GM19035 (cell line): ENCODE data around the gene SDHAF2.
"Not testable (repeated sequence)": the region's sequence is repeated elsewhere in the genome, so short reads cannot be mapped to it uniquely, and the experiment has no call there.

ENCODE experiments used
- ATAC-seq: cut with Tn5 transposase; IDR thresholded peaks from one replicate; pipeline ENCODE4 v1.9.1; 2021; ENCODE audit not compliant: unreplicated experiment

Gene SDHAF2

DNA sequence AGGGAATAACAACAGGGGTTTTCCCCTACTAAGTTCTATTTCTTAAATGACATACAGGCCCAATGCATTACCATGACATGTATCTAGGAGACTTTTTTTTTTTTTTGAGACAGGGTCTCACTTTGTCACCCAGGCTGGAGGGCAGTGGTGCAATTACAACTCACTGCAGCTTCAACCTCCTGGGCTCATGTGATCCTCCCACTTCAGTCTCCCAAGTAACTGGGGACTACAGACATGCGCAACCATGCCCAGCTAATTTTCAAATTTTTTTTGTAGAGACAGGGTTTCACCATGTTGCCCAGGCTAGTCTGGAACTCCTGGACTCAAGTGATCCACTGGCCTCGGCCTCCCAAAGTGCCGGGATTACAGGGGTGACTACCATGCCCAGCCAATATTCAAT, 7.7 kb upstream of the SDHAF2 start:
- no peak for ATAC-seq

- ATAC-seq = no peak
Observed at GRCh38 chr11:61425367-61426131, 4.4 kb upstream of the SDHAF2 start.

- peak; percentile 55 for ATAC-seq
Observed at GRCh38 chr11:61429346-61429690, 606 bp upstream of the SDHAF2 start.

- not testable (repeated sequence) for ATAC-seq
Observed at GRCh38 chr11:61430839-61431238, 915 bp downstream of the SDHAF2 start.

DNA sequence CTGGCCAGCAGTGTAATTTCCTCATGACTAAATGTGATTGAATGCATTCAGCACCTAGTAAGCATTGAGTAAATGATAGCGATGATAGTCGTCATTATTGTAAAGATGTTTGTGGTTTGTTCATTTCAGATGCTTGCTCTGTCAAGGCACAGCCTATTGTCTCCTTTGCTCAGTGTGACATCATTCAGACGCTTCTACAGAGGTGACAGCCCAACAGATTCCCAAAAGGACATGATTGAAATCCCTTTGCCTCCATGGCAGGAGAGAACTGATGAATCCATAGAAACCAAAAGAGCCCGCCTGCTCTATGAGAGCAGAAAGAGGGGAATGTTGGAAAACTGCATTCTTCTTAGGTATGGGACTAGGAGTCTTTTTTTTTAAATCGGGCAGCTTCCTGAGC, 7.6 kb downstream of the SDHAF2 start:
- ATAC-seq = no peak

GRCh38 chr11:61439615-61440014, 9.7 kb downstream of the SDHAF2 start:
- no peak for ATAC-seq

GRCh38 chr11:61442616-61443015, 12.7 kb downstream of the SDHAF2 start:
- ATAC-seq = no peak

DNA sequence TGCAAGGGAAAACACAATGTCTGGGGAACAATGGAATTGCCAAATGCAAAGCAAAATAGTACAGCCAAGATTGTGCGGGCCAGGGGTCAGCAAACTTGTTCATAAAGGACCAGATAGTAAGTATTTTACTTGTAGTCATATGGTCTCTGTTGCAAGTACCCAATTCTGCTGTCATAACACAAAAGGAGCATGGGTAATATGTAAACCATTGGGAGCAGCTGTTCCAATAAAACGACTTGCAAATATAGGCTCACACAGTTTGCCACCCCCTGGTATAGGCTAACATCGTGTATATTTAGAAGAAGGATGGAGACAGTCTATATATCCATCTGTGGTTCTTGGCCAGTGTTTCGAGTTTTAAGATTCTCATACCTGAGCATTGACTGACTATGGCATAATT, 15.6 kb downstream of the SDHAF2 start:
- ATAC-seq = no peak

GRCh38 chr11:61446211-61446651, 16.3 kb downstream of the SDHAF2 start:
- ATAC-seq = peak; percentile 56

GRCh38 chr11:61447601-61448551, 18.0 kb downstream of the SDHAF2 start:
- no peak for ATAC-seq

- no peak for ATAC-seq
Observed at GRCh38 chr11:61448552-61448927, 18.6 kb downstream of the SDHAF2 start.

DNA sequence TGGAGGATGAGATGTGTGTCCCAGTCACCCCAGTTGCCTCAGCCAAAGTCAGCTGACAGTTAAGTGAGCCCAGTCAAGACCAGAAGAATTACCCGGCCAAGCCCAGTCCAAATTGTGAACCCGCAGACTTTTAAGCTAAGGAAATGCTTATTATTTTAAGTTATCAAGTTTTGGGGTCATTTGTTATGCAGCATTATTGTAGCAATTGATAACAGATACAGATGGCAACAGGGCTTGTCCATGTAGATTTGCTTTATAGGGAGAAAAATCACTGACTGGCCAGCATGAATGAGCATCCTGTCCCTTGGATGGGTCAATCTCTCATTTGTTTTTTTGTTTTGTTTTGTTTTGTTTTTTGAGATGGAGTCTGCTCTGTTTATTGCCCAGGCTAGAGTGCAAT, 22.9 kb downstream of the SDHAF2 start:
- no peak for ATAC-seq

GRCh38 chr11:61453695-61454094, 23.8 kb downstream of the SDHAF2 start:
- no peak for ATAC-seq

- no peak for ATAC-seq
Observed at GRCh38 chr11:61454520-61454919, 24.6 kb downstream of the SDHAF2 start.

DNA sequence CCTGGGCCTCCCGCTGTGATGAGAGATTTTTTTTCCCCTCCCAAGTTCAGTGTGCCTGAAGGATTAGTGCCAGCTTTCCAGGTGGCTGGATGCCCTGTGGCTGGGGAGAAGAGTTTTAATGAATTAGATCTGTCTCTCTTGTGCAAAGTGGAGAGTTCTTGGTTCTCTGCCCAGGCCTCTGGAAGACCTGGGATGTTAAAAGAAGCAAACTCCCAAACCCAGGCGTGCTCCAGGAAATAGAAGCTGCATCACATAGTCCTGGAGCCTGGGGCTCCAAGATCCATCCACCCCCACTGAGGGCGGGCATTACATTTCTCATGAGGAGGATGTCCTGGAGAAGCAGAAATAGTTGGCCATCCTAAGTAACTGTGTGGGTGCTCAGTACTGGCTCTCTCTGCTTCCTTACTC, 30.6 kb downstream of the SDHAF2 start:
- ATAC-seq = no peak

GRCh38 chr11:61460986-61461385, 31.1 kb downstream of the SDHAF2 start:
- no peak for ATAC-seq

- ATAC-seq = not testable (repeated sequence)
Observed at GRCh38 chr11:61467602-61468001, 37.7 kb downstream of the SDHAF2 start.

DNA sequence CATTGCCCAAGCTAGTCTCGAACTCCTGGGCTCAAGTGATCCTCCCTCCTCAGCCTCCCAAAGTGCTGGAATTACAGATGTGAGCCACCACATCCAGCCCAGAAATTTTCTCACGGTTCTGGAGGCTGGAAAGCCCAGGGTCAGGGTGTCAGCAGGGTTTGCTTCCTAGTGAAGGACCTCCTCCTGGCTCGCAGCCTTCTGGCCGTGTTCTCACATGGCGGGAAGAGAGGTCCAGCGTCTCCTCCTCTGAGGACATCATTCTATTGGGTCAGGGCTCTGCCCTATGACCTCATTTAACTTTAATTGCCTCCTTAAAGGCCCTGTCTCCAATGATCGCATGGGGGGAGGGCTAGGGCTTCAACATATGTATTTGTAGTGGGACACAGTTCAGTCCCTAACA, 38.1 kb downstream of the SDHAF2 start:
- ATAC-seq = no peak

DNA sequence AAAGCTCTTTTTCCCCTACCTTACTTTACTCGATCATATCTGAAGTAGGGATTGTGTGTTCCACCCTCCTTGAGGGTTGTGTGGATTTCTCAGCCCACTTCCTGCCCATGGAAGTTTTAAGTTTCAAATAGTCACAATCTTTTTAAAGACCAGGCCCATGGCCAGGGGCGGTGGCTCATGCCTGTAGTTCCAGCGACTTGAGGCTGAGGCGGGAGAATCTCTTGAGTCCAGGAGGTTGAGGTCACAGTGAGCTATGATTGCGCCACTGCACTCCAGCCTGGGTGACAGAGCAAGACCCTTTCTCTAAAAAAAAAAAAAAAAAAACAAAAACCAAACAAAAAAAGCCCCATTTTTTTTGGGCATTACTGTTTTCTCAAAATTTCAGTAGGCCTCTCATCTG, 42.4 kb downstream of the SDHAF2 start:
- ATAC-seq = no peak

- no peak for ATAC-seq
Observed at GRCh38 chr11:61472868-61473267, 42.9 kb downstream of the SDHAF2 start.

DNA sequence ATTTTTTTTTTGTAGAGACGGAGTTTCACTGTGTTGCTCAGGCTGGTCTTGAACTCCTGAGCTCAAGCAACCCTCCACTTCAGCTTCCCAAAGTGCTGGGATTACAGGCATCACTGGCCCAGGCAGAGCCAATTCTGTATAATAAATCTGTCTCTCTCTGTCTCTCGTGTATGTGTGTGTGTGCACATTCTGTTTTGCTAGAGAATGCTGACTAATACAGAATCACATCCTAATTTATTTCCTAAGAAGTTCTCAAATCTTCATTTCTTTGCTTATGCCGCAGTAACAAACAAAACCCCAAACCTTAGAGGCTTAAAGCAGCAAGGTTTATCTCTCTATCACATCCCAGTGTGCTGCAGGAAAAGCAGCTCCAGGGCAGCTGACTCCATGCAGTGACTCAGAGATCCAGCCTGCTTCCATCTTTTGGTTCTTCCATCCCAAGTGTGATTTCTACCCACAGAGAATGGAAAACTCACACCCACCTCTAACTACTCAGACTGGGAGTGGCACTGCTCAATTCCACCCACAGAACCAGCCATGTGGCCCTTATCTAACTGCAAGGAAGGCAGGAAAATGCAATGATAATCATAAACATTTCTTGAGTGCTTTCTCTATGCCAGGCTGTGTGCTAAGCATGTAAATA, 43.6 kb downstream of the SDHAF2 start:
- ATAC-seq = no peak
